Aorta (tissue), 5 donors: ENCODE measurements around the gene STT3B. TPM values are rescaled to one million over a fixed set of nuclear protein-coding genes. Genes with fewer than 3 reads are reported as not detected.

Source experiments
- ATAC-seq: fragments of 200-7000 bp; cut with Tn5 transposase; one replicate; pipeline ENCODE4 v1.9.1; 2022; ENCODE audit warnings: moderate library complexity; ENCODE audit not compliant: low FRiP score
- DNase-seq, 2 donors: peaks; one replicate each; pipeline ENCODE4 v3.0.0-alpha.2; 2020
- H3K27ac ChIP-seq, 2 donors: one replicate each; pipeline ENCODE4 v1.5.1; 2013; ENCODE audit warnings: low read length in 2 of 2, mild to moderate bottlenecking in 2 of 2, moderate library complexity in 2 of 2, control low read depth in 1 of 2, inconsistent platforms in 1 of 2, low read depth in 1 of 2
- H3K27me3 ChIP-seq, 2 donors: one replicate each; pipeline ENCODE4 v1.6.1; 2013; ENCODE audit warnings: control low read depth in 1 of 2, low read length in 1 of 2, mild to moderate bottlenecking in 1 of 2, moderate library complexity in 1 of 2; ENCODE audit not compliant: insufficient read depth in 2 of 2, control insufficient read depth in 1 of 2
- H3K36me3 ChIP-seq, 2 donors: one replicate each; pipeline ENCODE4 v1.6.1; 2013; ENCODE audit warnings: control low read depth in 1 of 2, low read length in 1 of 2, mild to moderate bottlenecking in 1 of 2; ENCODE audit not compliant: insufficient read depth in 2 of 2, control insufficient read depth in 1 of 2
- H3K4me1 ChIP-seq, 2 donors: one replicate each; pipeline ENCODE4 v1.6.1; 2013; ENCODE audit warnings: low read length in 2 of 2, control low read depth in 1 of 2, mild to moderate bottlenecking in 1 of 2, moderate library complexity in 1 of 2; ENCODE audit not compliant: insufficient read depth in 2 of 2, control insufficient read depth in 1 of 2
- H3K4me3 ChIP-seq, 2 donors: one replicate each; pipeline ENCODE4 v1.5.1; 2013; ENCODE audit warnings: low read length in 2 of 2, control low read depth in 1 of 2, mild to moderate bottlenecking in 1 of 2
- H3K9me3 ChIP-seq: one replicate; pipeline ENCODE4 v1.6.1; 2013; ENCODE audit warnings: mild to moderate bottlenecking, low read length; ENCODE audit not compliant: control insufficient read depth
- WGBS, 2 donors: extraction: QIAGEN DNeasy Blood & Tissue Kit; methylation state at CpG; one replicate each; pipeline ENCODE4 v1.1.7; 2013; 5-methylcytosine and 5-hydroxymethylcytosine counted together
- intact Hi-C, 2 donors: fragments of 100-400 bp; cut with DNase I; formaldehyde crosslinking; loops; one replicate each; pipeline versions ENCODE4 v1.14.2 to v1.15.0; 2022
- polyA plus RNA-seq, 2 donors: library from polyadenylated mRNA; stranded (reverse); fragments of 200-250 nt; gene quantifications; one replicate each; pipeline ENCODE4 v1.2.3, GENCODE V29; 2013
- total RNA-seq, 2 donors: library from RNA; stranded (reverse); fragmentation: NEBNext Ultra II Directional; extraction: Animal tissue kit (Norgen Biotek cat#: 25700); gene quantifications; one replicate each; pipeline ENCODE4 v1.2.1, GENCODE V29; 2021
- donor health status: healthy with polysubstance abuse.
- donor health status: Bipolar disorder and iron deficiency.
- donor health status: DM: no; HTN: no; CAD: no.
- donor health status: DM: no; HTN: no; CAD: no.
- donor health status: DM: yes; HTN: yes; CAD: no.

Gene STT3B
- total and polyA plus RNA-seq, 4 donors: 40.9 to 92.3 (median 76.1) TPM

- ATAC-seq (no peak), DNase-seq (no peak)
- WGBS, 2 donors: 98 to 100% methylated on average over 4 of the region's 4 CpGs
- Histone ChIP-seq H3K36me3 (peaks cover 0 to 2% of the 10 kb centered on the region in 2 donors), H3K4me1 (no peaks in the 10 kb centered on the region), H3K27ac (no peak overlapping the region), H3K27me3 (no peaks in the 10 kb centered on the region), H3K9me3 (peaks cover 4% of the 10 kb centered on the region), H3K4me3 (no peak overlapping the region)
- intact Hi-C loops: no loop called here
Measured at GRCh38 chr3:31648286-31648968, 115.7 kb downstream of the STT3B start.

GRCh38 chr3:31652296-31652695 lies 119.6 kb downstream of the STT3B start:
- intact Hi-C loops: no loop called here
- H3K36me3 ChIP-seq: peaks cover 0 to 1% of the 10 kb centered on the region in 2 donors
- no peaks in the 10 kb centered on the region for H3K27me3 ChIP-seq
- no peaks in the 10 kb centered on the region for H3K4me1 ChIP-seq
- H3K9me3 ChIP-seq: peaks cover 5% of the 10 kb centered on the region
- no peak overlapping the region for H3K27ac ChIP-seq
- no peak overlapping the region for H3K4me3 ChIP-seq
- no peak for DNase-seq
- no peak for ATAC-seq

GRCh38 chr3:31653464-31653863 lies 120.7 kb downstream of the STT3B start:
- no peaks in the 10 kb centered on the region for H3K4me1 ChIP-seq
- no peak for ATAC-seq
- H3K4me3 ChIP-seq: no peak overlapping the region
- H3K27ac ChIP-seq: no peak overlapping the region
- no peaks in the 10 kb centered on the region for H3K36me3 ChIP-seq
- H3K27me3 ChIP-seq: no peaks in the 10 kb centered on the region
- WGBS, 2 donors: 95 to 97% methylated on average over 1 of the region's 1 CpG
- H3K9me3 ChIP-seq: peaks cover 5% of the 10 kb centered on the region
- no peak for DNase-seq
- intact Hi-C loops: no loop called here

GRCh38 chr3:31654998-31655397 lies 122.3 kb downstream of the STT3B start:
- Histone ChIP-seq H3K27me3 (no peaks in the 10 kb centered on the region), H3K27ac (no peak overlapping the region), H3K36me3 (peaks cover 0 to 2% of the 10 kb centered on the region in 2 donors), H3K9me3 (peaks cover 2% of the 10 kb centered on the region), H3K4me3 (no peak overlapping the region), H3K4me1 (no peaks in the 10 kb centered on the region)
- DNase-seq (no peak), ATAC-seq (no peak)
- intact Hi-C loops: no loop called here

GRCh38 chr3:31659246-31659645 lies 126.5 kb downstream of the STT3B start:
- Histone ChIP-seq H3K9me3 (no peaks in the 10 kb centered on the region), H3K4me3 (no peak overlapping the region), H3K27me3 (no peaks in the 10 kb centered on the region), H3K4me1 (no peaks in the 10 kb centered on the region), H3K36me3 (peaks cover 0 to 2% of the 10 kb centered on the region in 2 donors), H3K27ac (no peak overlapping the region)
- intact Hi-C loops: no loop called here
- ATAC-seq (no peak), DNase-seq (no peak)

GRCh38 chr3:31661286-31661685 lies 128.6 kb downstream of the STT3B start:
- intact Hi-C loops: no loop called here
- Histone ChIP-seq H3K36me3 (peaks cover 0 to 2% of the 10 kb centered on the region in 2 donors), H3K27ac (no peak overlapping the region), H3K9me3 (no peaks in the 10 kb centered on the region), H3K27me3 (no peaks in the 10 kb centered on the region), H3K4me3 (no peak overlapping the region), H3K4me1 (no peaks in the 10 kb centered on the region)
- 39 to 49% methylated on average over 5 of the region's 5 CpGs for WGBS, 2 donors
- ATAC-seq (no peak), DNase-seq (no peak)

- DNase-seq (no peak), ATAC-seq (no peak)
- Histone ChIP-seq H3K27me3 (no peaks in the 10 kb centered on the region), H3K9me3 (no peaks in the 10 kb centered on the region), H3K4me3 (no peak overlapping the region), H3K27ac (no peak overlapping the region), H3K4me1 (no peaks in the 10 kb centered on the region), H3K36me3 (peaks cover 0 to 2% of the 10 kb centered on the region in 2 donors)
- intact Hi-C loops: no loop called here
- WGBS, 2 donors: 92 to 94% methylated on average over 5 of the region's 5 CpGs
Measured at GRCh38 chr3:31661993-31662670, 129.4 kb downstream of the STT3B start.

GRCh38 chr3:31664031-31664430 lies 131.3 kb downstream of the STT3B start:
- Histone ChIP-seq H3K4me1 (no peaks in the 10 kb centered on the region), H3K27ac (no peak overlapping the region), H3K9me3 (no peaks in the 10 kb centered on the region), H3K27me3 (no peaks in the 10 kb centered on the region), H3K4me3 (no peak overlapping the region), H3K36me3 (peaks cover 0 to 2% of the 10 kb centered on the region in 2 donors)
- 97 to 98% methylated on average over 16 to 17 of the region's 17 CpGs for WGBS, 2 donors
- DNase-seq: no peak
- intact Hi-C loops: no loop called here
- ATAC-seq: no peak

- H3K4me1 ChIP-seq: no peaks in the 10 kb centered on the region
- DNase-seq: no peak
- ATAC-seq: no peak
- no peak overlapping the region for H3K4me3 ChIP-seq
- H3K27ac ChIP-seq: no peak overlapping the region
- no peaks in the 10 kb centered on the region for H3K9me3 ChIP-seq
- peaks cover 0 to 4% of the 10 kb centered on the region in 2 donors for H3K36me3 ChIP-seq
- H3K27me3 ChIP-seq: no peaks in the 10 kb centered on the region
- WGBS, 2 donors: 97 to 100% methylated on average over 1 of the region's 1 CpG
- intact Hi-C loops: no loop called here
Measured at GRCh38 chr3:31667582-31667981, 134.9 kb downstream of the STT3B start.
